Thyroid gland (tissue), 4 donors: ENCODE data around the gene RPL18A. TPM values are rescaled to one million over a fixed set of nuclear protein-coding genes. Genes with fewer than 3 reads are reported as not detected.

ENCODE experiments used
- DNase-seq, 2 donors: peaks; one replicate each; pipeline ENCODE4 v3.0.0-alpha.2; 2019
- H3K27ac ChIP-seq, 3 donors: fragments of 200-600 bp; sonication (generic); 1 replicate in 2 of 3; 2 replicates in 1 of 3; pipeline ENCODE4 v1.5.1; 2016 to 2019; ENCODE audit warnings: mild to moderate bottlenecking in 1 of 3, moderate library complexity in 1 of 3
- H3K27me3 ChIP-seq: fragments of 200-600 bp; sonication (generic); one replicate; pipeline ENCODE4 v1.5.1; 2019
- H3K36me3 ChIP-seq, 2 donors: fragments of 200-600 bp; sonication (generic); one replicate each; pipeline ENCODE4 v1.5.1; 2016 to 2019
- H3K4me1 ChIP-seq, 2 donors: fragments of 200-600 bp; sonication (generic); one replicate each; pipeline ENCODE4 v1.5.1; 2017 to 2019
- H3K4me3 ChIP-seq, 3 donors: fragments of 200-600 bp; sonication (generic); replicated peaks in 1 of 3; 1 replicate in 2 of 3; 2 replicates in 1 of 3; pipeline ENCODE4 v1.5.1; 2016; ENCODE audit warnings: mild to moderate bottlenecking in 1 of 3
- H3K9me3 ChIP-seq: fragments of 200-600 bp; sonication (generic); one replicate; pipeline ENCODE4 v1.5.1; 2017
- CTCF ChIP-seq, 6 experiments: fragments of 200-600 bp in 3 of 6; fragments of 450-650 bp in 3 of 6; sonication (generic) in 3 of 6; IDR thresholded peaks; one replicate each; pipeline ENCODE4 v1.5.1; 2016 to 2019; ENCODE audit warnings: antibody characterized with exemption in 6 of 6, mild to moderate bottlenecking in 2 of 6, inconsistent platforms in 1 of 6, moderate library complexity in 1 of 6
- POLR2A ChIP-seq, 2 donors: fragments of 450-650 bp; IDR thresholded peaks; one replicate each; pipeline ENCODE4 v1.6.1; 2017; ENCODE audit warnings: antibody characterized with exemption in 2 of 2, mild to moderate bottlenecking in 2 of 2, moderate library complexity in 1 of 2
- WGBS, 2 donors: methylation state at CpG; one replicate each; pipeline ENCODE4 v1.1.5; 2017; 5-methylcytosine and 5-hydroxymethylcytosine counted together
- intact Hi-C: fragments of 100-400 bp; cut with DNase I; formaldehyde crosslinking; loops from one replicate; pipeline ENCODE4 v1.15.1; 2023
- total RNA-seq, 4 donors: library from RNA; depleted of rRNA; stranded (reverse); fragments of >200 nt; gene quantifications; one replicate each; pipeline ENCODE4 v1.2.3, GENCODE V29; 2016

RPL18A gene
- total RNA-seq, 4 donors from 2014 or later, result 718 to 1,678 (median 1,197) TPM

GRCh38 chr19:17821190-17821589 is 38.5 kb upstream of the RPL18A start, which contains the start of gene INSL3:
INSL3 (minus strand) TSS chr19:17821519; CDS start chr19:17821506, 13 bp downstream.
- no peaks in the 10 kb centered on the region for H3K27me3 ChIP-seq

GRCh38 chr19:17824339-17824738 is 35.4 kb upstream of the RPL18A start:
- no peak for DNase-seq
- Histone ChIP-seq H3K4me1 (no peaks in the 10 kb centered on the region), H3K4me3 (no peak overlapping the region), H3K27me3 (no peaks in the 10 kb centered on the region), H3K9me3 (no peaks in the 10 kb centered on the region), H3K27ac (no peak overlapping the region), H3K36me3 (no peaks in the 10 kb centered on the region)
- intact Hi-C loops, result no loop called here
- WGBS, 2 donors, result 62 to 68% methylated on average over 8 of the region's 8 CpGs
- TF ChIP-seq POLR2A (IDR thresholded peaks at IDR 0.05) (no peak), CTCF (IDR thresholded peaks at IDR 0.05) (no peak)

More at GRCh38 chr19:17821190-17821589, 38.5 kb upstream of the RPL18A start, which contains the start of gene INSL3:
- no peaks in the 10 kb centered on the region for H3K4me1 ChIP-seq
- intact Hi-C loops, result no loop called here
- no peak for TF ChIP-seq CTCF (IDR thresholded peaks at IDR 0.05)
- TF ChIP-seq POLR2A (IDR thresholded peaks at IDR 0.05), result no peak
- H3K9me3 ChIP-seq, result no peaks in the 10 kb centered on the region
- no peak within 1 kb of the TSS for H3K27ac ChIP-seq
- no peaks in the 10 kb centered on the region for H3K36me3 ChIP-seq
- no peak within 1 kb of the TSS for H3K4me3 ChIP-seq
- no peak for DNase-seq
- WGBS, 2 donors, result 64 to 81% methylated on average over 9 to 30 of the region's 34 CpGs

GRCh38 chr19:17826508-17827056 is 33.1 kb upstream of the RPL18A start:
- 81 to 88% methylated on average over 12 to 13 of the region's 13 CpGs for WGBS, 2 donors
- Histone ChIP-seq H3K9me3 (no peaks in the 10 kb centered on the region), H3K4me3 (no peak overlapping the region), H3K4me1 (peaks cover 0 to 5% of the 10 kb centered on the region in 2 donors), H3K27me3 (peaks cover 9% of the 10 kb centered on the region), H3K36me3 (no peaks in the 10 kb centered on the region), H3K27ac (no peak overlapping the region)
- DNase-seq, result no peak
- intact Hi-C loops, result no loop called here
- TF ChIP-seq POLR2A (IDR thresholded peaks at IDR 0.05) (no peak), CTCF (IDR thresholded peaks at IDR 0.05) (no peak)

GRCh38 chr19:17829855-17830566 is 29.7 kb upstream of the RPL18A start:
- intact Hi-C loops, result no loop called here
- peaks cover 0 to 5% of the 10 kb centered on the region in 2 donors for H3K4me1 ChIP-seq
- peak overlapping the region in 1 of 3 donors; percentile 13 for H3K27ac ChIP-seq
- no peak for TF ChIP-seq CTCF (IDR thresholded peaks at IDR 0.05)
- no peak for TF ChIP-seq POLR2A (IDR thresholded peaks at IDR 0.05)
- H3K27me3 ChIP-seq, result peaks cover 9% of the 10 kb centered on the region
- WGBS, 2 donors, result 19 to 20% methylated on average over 22 to 28 of the region's 29 CpGs
- no peaks in the 10 kb centered on the region for H3K36me3 ChIP-seq
- no peaks in the 10 kb centered on the region for H3K9me3 ChIP-seq
- DNase-seq, result no peak
- H3K4me3 ChIP-seq, result no peak overlapping the region
